G401.6 (cell line): ENCODE measurements around the gene SLC25A25.

Experiments used
- FAIRE-seq: peaks from 2 replicates; lab custom pipeline; 2012; peaks lifted over from hg19 to GRCh38; lab: Jason Lieb, UNC

The SLC25A25 gene

GRCh38 chr9:128073253-128073886 is 5.3 kb downstream of the SLC25A25 start:
- FAIRE-seq, result no peak

- FAIRE-seq, result no peak
These were observed 9.9 kb downstream of the SLC25A25 start for GRCh38 chr9:128077847-128078503.

DNA sequence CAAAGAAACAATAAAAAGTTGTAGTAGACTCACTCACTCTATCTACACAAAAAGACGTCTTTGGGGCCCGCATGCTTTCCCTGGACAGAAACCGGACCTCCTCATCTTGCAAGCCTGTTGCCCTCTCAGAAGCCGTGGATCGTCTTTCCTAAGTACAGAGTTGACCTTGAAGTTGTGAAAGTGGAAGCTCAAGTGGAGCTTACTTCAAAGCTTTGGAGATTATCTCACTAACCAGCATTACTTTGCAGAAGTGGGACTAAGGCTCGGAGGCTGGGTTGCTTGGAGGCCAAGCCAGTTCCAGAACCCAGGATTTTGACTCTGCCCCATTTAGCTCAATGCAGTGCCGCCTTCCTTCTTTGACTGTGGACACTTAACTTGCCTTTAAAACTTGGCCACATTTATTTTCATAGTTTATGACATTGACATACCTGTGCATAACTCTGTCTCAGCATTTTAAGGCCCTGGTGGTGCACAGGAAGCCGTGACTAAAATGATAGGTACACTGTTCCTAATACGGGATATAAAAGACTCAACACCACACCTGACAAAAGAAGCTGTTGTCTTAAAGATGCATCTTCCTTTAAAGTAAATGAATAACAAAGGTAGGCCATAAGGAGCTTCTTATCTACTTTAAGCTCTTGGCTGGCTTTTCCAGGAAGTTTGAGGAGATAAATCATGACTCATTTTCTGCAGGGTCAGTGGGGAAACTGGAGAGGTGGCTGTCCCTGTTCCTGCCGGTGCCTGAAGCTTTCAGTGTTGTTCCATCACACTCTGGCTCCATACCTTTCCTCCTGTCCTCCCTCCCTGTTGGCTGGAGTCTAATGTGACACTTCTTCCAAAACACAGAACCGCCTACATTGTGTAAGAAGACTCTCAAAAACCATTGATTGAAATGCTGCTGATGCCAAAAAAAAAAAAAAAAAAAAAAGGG is 10.7 kb downstream of the SLC25A25 start:
- no peak for FAIRE-seq

DNA sequence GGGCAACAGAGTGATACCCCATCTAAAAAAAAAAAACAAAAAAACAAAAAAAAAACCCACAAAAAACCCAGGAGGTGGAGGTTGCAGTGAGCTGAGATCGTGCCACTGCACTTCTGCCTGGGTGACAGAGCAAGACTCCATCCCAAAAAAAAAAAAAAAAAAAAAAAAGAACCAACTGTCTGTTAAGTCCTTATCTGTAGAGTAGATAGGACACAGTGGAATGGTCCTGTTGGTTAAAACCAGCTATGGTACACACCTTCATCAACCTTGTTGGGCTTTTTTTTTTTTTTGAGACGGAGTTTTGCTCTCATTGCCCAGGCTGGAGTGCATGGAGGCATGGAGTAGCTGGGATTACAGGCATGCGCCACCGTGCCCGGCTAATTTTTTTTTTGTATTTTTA is 12.2 kb downstream of the SLC25A25 start:
- no peak for FAIRE-seq

DNA sequence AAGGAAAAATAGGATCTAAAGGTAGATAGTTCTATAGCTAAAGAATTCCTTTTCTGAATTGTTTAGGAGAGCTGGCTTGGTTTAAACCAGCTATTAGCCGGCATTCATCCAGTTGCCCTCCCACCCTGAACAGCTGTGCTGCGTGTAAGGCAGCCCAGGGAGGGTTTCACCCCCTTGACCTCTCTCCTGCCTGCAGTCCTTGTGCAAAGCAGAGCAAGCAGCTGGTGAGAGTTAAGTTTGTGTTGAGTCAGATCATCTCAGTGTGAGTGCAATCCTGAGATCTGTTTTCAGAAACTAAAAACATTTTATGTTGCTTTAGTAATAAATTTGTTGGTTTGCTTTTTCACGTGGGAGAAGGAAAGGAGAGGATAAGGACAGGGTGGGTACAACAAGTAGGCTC is 13.0 kb downstream of the SLC25A25 start:
- no peak for FAIRE-seq

DNA sequence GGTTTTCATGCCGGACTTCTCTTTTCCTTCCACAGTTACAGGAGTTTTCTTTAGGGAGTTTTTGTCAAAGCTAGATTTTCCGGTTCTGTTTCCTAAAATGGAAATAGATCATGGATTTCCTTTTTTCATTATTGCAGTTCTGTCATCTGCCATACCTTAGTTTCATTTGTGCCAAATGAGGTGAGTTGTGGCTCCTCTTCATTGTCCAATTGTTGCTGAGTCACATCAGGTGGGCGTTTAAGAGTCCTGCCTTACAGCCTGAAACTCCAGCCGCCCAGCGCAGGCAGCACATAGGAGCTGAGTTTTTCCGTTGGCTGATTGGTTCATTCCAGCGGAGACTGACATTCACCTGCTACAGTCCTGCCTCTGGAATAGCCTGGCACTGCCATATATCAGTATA is 14.1 kb downstream of the SLC25A25 start:
- no peak for FAIRE-seq

GRCh38 chr9:128084746-128085145 is 16.7 kb downstream of the SLC25A25 start:
- FAIRE-seq, result no peak

DNA sequence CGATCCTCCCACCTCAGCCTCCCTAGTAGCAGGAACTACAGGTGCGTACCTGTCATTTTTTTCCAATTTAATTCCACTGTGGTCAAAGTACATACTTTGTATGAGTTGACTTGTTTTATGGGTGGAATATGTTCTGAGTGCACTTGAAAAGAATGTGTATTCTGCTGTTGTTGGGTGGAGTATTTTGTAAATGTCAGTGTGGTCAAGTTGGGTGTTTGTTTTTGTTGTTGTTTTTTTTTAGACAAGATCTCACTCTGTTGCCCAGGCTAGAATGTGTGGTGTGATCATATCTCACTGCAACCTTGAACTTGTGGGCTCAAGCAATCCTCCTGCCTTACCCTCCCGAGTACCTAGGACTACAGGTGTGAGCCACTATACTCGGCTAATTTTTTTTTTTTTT is 17.9 kb downstream of the SLC25A25 start:
- no peak for FAIRE-seq

DNA sequence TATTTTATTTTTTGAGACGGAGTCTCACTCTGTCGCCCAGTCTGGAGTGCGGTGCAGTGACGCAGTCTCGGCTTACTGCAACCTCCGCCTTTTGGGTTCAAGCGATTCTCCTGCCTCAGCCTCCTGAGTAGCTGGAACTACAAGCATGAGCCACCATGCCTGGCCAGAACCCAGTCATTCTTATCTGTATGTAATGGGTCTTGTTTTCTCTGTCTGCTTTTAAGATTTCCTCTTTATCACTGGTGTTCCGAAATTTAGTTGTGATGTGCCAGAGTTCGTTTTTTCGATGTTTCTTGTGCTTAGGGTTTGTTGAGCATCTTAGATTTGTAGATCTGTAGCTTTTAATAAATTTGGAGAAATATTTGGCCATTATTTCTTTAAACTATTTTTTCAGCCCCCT is 19.2 kb downstream of the SLC25A25 start:
- no peak for FAIRE-seq

DNA sequence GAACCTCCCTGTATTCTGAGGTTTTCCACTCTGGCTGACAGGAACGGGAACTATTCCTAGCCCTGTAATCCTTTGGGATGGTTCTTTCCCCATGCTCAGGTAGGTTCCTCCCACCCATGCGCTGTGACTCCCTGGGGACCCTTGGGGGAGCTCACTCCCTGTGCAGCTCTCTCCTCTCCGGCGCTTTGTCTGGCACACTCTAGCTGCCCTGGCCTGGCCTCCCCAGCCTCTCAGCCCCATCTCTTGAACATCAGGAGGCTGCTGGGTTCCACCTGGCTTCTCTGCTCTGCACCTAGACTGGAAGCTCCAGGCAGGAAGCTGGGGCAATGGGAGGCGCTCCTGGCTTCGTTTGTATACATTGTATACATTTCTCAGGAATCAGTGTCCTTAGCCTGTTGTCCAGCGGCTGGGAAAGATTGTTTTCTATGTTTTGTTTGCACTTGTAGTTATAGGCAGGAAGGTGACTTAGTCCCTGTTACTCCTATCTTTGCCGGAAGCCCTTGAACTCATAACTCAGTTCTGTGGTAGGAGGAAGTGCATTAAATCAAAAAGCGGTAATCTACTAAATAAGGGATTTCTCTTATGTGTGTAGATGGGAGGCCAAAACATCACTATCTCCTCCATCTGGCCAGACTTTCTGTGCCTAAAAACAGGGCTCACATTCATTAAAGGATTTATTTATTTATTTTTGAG is 20.4 kb downstream of the SLC25A25 start:
- no peak for FAIRE-seq

GRCh38 chr9:128089299-128089698 is 21.3 kb downstream of the SLC25A25 start:
- no peak for FAIRE-seq

- no peak for FAIRE-seq
These were observed 23.1 kb downstream of the SLC25A25 start for GRCh38 chr9:128091144-128091543.

DNA sequence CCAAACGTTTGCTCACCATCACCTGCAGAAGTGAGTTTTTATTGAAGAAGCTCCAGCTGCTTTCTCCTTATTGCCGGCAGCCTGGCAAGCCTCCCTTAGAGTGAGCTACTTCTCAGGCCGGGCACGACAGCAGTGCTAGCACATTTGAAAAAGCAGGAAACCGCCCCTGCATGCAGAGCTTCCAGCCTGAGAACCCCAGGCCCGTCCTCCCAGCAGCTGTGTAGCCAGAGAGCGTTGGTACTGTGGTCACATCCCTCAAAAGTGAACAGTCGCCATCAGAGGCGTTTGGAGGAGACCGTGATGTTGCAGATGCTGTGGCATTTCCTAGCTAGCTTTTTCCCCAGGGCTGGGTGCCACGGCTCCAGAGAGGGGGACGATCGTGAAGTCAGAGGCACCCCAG is 23.5 kb downstream of the SLC25A25 start:
- no peak for FAIRE-seq

DNA sequence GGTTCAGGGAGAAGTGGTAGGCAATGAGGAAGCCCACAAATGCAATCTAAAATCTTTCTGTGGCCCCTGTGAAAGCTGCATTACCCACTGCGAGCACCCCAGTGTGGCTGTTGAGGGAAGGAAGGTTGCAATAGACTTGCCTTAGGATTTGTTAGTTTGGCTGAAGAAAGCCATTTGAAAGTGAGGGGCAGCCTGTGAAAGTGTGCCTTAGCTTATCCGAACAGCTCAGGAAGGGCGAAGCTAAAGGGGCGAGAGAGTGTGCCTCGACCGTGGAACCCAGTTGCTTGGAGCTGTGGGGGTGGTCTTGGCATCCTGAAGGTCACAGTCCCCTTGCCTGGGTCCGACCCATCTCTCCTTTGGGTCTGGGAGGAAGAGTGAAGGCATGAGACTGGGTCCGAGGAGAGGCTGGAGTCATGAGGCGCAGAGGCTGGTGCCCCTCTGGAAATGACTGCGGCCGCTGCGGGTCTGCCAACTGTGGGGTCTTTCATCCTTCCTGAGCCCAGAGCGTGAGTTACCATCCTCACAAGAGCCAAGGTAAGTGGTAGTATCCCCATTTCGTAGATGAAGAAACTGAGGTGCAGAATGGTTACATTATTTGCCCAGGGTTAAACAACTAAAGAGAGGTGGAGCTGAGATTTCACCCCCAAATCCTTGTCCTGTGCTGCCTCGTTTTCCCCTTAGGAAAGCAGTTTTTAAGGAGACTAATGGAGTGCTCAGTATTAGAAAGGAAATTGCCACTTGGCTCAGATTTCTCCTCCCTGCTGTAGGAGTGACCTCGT is 24.4 kb downstream of the SLC25A25 start:
- FAIRE-seq, result no peak

- FAIRE-seq, result no peak
These were observed 25.0 kb downstream of the SLC25A25 start for GRCh38 chr9:128093011-128093410.

DNA sequence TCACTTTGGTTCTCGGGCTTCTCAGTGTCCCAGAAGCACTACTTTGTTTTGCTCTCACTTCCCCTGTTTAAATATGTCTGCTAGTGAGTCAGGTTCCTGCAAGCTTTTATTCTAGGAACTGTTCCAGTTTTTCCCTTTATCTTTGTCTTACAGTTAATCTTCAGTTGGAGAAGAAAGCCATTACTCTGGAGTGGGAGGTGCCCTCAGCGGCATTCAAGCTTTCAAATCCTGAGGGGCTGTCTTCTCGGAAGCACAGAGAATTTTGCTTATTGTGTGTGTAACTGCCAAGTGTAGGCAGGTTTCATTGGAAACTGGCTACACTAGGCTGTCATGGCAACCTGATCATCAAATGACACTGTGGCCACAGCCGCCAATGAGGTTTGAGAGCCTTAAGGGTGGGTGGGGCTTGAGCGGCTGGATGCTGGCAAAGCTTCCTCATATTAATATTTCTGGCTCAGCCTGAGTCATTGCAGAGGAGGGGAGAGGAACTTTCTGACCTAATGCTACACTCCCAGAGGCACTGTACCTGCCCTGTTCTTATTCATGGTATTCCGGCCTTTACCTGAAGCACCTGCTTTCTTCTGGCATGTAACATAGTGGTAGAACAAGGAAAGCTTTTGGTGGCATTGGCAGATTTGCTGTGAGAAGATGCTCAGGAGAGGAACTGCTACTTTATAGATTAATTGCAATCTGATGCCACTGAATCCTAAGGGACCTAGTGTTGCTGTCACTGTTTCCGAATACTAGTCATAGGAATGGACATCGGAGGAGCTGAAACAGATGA is 26.3 kb downstream of the SLC25A25 start:
- FAIRE-seq, result peak; percentile 55

GRCh38 chr9:128094950-128095544 is 27.0 kb downstream of the SLC25A25 start:
- FAIRE-seq, result no peak

DNA sequence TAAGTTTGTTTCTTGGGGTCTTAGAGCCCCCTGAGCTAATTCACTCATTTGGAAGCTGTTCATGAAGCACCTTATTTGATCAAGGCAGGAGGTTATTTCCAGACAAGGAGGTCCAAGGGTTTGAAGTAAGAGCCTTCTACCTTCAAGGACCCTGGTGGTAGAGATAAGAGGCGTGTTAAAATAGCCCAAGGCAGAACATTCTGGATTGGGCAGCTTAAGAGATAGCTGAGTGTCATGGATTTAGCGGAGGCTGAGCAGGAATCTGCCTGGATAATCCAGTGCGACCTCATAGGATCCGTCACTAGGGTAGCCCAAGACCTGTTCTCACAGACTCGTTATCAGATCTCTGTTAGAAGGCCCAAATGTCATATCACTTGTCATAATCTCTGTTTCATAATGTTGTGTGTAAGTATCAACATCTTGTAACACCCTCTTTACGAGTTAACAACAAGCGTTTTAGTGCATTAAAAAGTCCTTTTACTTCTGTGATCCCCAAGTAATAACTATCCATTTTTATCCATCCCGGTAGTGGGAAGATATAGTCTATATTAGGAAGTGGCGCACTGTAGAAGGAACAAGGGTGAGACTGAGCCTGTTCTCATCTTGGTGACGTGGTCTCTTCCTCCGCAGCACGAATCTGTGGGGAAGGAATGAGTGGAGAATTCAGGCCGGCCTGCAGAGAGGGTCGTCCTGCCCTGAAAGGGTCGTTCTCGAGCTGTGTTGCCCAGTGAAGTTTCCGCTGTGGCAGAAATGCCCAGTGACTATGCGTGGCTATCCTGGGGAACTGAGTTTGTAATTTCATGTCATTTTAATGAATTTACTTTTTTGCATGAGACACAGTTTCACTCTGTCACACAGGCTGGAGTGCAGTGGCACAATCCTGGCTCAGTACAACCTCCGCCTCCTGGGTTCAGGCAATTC is 28.8 kb downstream of the SLC25A25 start:
- FAIRE-seq, result no peak

GRCh38 chr9:128097543-128098296 is 29.7 kb downstream of the SLC25A25 start:
- no peak for FAIRE-seq
